Transverse colon (tissue), 4 donors: ENCODE data around the gene TBX3.

Experiments used
- POLR2A ChIP-seq: fragments of 450-650 bp; IDR thresholded peaks from one replicate; pipeline ENCODE4 v1.6.1; 2016; ENCODE audit warnings: antibody characterized with exemption, mild to moderate bottlenecking, moderate library complexity
- POLR2AphosphoS5 ChIP-seq, 3 donors: sonication (generic); formaldehyde crosslinking; IDR thresholded peaks; one replicate each; pipeline ENCODE4 v1.6.1; 2016; ENCODE audit warnings: antibody characterized with exemption in 3 of 3
- TF ChIP-seq, protein P1 (sequence below), 5 experiments: fragments of 200-600 bp in 3 of 5; fragments of 450-650 bp in 2 of 5; sonication (generic) in 3 of 5; IDR thresholded peaks; 1 replicate in 2 of 5; 2 replicates in 3 of 5; pipeline ENCODE4 v1.5.1; 2016 to 2017; ENCODE audit warnings: antibody characterized with exemption in 5 of 5, inconsistent platforms in 3 of 5, mild to moderate bottlenecking in 2 of 5, moderate library complexity in 1 of 5

DNA sequence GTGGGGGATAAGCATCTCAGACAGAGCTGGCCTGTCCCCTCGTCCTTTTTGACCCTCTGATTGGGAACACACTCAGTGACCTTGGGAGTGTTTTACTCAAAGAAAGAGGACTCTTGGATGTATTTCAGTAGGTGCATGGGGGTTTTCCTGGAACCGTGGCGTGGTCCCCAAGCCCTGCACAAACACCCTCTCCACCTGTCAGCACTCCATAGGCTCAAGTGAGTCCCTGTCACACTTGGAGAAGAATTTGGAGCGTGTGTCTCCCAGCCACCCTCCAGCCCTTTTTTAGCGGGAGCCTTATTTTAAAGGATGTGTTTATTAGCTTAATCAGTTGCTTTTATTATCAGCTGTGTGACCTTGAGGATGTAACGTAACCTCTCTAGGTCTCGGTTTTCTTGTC is 37.3 kb upstream of the TBX3 start:
- TF ChIP-seq, protein P1, sequence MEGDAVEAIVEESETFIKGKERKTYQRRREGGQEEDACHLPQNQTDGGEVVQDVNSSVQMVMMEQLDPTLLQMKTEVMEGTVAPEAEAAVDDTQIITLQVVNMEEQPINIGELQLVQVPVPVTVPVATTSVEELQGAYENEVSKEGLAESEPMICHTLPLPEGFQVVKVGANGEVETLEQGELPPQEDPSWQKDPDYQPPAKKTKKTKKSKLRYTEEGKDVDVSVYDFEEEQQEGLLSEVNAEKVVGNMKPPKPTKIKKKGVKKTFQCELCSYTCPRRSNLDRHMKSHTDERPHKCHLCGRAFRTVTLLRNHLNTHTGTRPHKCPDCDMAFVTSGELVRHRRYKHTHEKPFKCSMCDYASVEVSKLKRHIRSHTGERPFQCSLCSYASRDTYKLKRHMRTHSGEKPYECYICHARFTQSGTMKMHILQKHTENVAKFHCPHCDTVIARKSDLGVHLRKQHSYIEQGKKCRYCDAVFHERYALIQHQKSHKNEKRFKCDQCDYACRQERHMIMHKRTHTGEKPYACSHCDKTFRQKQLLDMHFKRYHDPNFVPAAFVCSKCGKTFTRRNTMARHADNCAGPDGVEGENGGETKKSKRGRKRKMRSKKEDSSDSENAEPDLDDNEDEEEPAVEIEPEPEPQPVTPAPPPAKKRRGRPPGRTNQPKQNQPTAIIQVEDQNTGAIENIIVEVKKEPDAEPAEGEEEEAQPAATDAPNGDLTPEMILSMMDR (IDR thresholded peaks at IDR 0.05) = no peak
- no peak for TF ChIP-seq POLR2A
- no peak for TF ChIP-seq POLR2AphosphoS5 (IDR thresholded peaks at IDR 0.05)
